Peyer's patch (tissue), 4 donors: Measurements from ENCODE around the gene SMC1B. TPM values are rescaled to one million over a fixed set of nuclear protein-coding genes. Genes with fewer than 3 reads are reported as not detected.
A peak's percentile ranks its signal among the peaks of the same experiment; 100 is the strongest.

Source experiments
- DNase-seq, 3 donors: peaks; one replicate each; pipeline ENCODE4 v3.0.0-alpha.2; 2017 to 2019
- H3K27ac ChIP-seq, 4 donors: fragments of 200-600 bp; sonication (generic); one replicate each; pipeline ENCODE4 v1.5.1; 2016 to 2019
- H3K27me3 ChIP-seq, 2 donors: fragments of 200-600 bp; sonication (generic); one replicate each; pipeline ENCODE4 v1.5.1; 2019
- H3K36me3 ChIP-seq, 3 donors: fragments of 200-600 bp; sonication (generic); one replicate each; pipeline ENCODE4 v1.5.1; 2016 to 2019
- H3K4me1 ChIP-seq, 4 donors: fragments of 200-600 bp; sonication (generic); one replicate each; pipeline ENCODE4 v1.5.1; 2016 to 2019
- H3K4me3 ChIP-seq, 4 donors: fragments of 200-600 bp; sonication (generic); 1 replicate in 3 of 4; 2 replicates in 1 of 4; pipeline ENCODE4 v1.5.1; 2016 to 2019; ENCODE audit warnings: mild to moderate bottlenecking in 1 of 4
- H3K9me3 ChIP-seq, 4 donors: fragments of 200-600 bp; sonication (generic); one replicate each; pipeline ENCODE4 v1.5.1; 2016 to 2019; ENCODE audit warnings: mild to moderate bottlenecking in 1 of 4
- CTCF ChIP-seq, 6 experiments: fragments of 450-650 bp in 4 of 6; fragments of 200-600 bp in 2 of 6; sonication (generic) in 1 of 6; IDR thresholded peaks; one replicate each; pipeline ENCODE4 v1.5.1; 2017 to 2019; ENCODE audit warnings: antibody characterized with exemption in 6 of 6, mild to moderate bottlenecking in 3 of 6, moderate library complexity in 1 of 6
- POLR2A ChIP-seq, 2 donors: fragments of 450-650 bp; IDR thresholded peaks; one replicate each; pipeline ENCODE4 v1.5.1; 2017; ENCODE audit warnings: antibody characterized with exemption in 2 of 2, mild to moderate bottlenecking in 2 of 2, moderate library complexity in 2 of 2
- total RNA-seq, 4 donors: library from RNA; depleted of rRNA; stranded (reverse); fragments of >200 nt; gene quantifications; one replicate each; pipeline ENCODE4 v1.1.0, GENCODE V29; 2016

SMC1B gene
- total RNA-seq, 4 donors from 2014 or later = not detected

- Histone ChIP-seq H3K36me3 (no peaks in the 10 kb centered on the region), H3K4me3 (no peak overlapping the region), H3K4me1 (no peaks in the 10 kb centered on the region), H3K9me3 (no peaks in the 10 kb centered on the region), H3K27ac (no peak overlapping the region), H3K27me3 (no peaks in the 10 kb centered on the region)
- TF ChIP-seq CTCF (IDR thresholded peaks at IDR 0.05) = no peak
- DNase-seq = peak in 1 of 3 donors; percentile 9
These were observed 9.0 kb upstream of the SMC1B start for GRCh38 chr22:45422237-45422983.

- no peaks in the 10 kb centered on the region for H3K4me1 ChIP-seq
- no peaks in the 10 kb centered on the region for H3K36me3 ChIP-seq
- H3K4me3 ChIP-seq = no peak overlapping the region
- no peak for DNase-seq
- H3K27me3 ChIP-seq = no peaks in the 10 kb centered on the region
- H3K27ac ChIP-seq = no peak overlapping the region
- TF ChIP-seq POLR2A (IDR thresholded peaks at IDR 0.05) = no peak
- TF ChIP-seq CTCF (IDR thresholded peaks at IDR 0.05) = no peak
- H3K9me3 ChIP-seq = no peaks in the 10 kb centered on the region
These were observed 8.1 kb upstream of the SMC1B start for GRCh38 chr22:45421349-45422055.

GRCh38 chr22:45420539-45420938, 7.1 kb upstream of the SMC1B start:
- Histone ChIP-seq H3K36me3 (no peaks in the 10 kb centered on the region), H3K4me1 (no peaks in the 10 kb centered on the region), H3K9me3 (no peaks in the 10 kb centered on the region), H3K27ac (no peak overlapping the region), H3K4me3 (no peak overlapping the region), H3K27me3 (no peaks in the 10 kb centered on the region)
- no peak for DNase-seq
- TF ChIP-seq CTCF (IDR thresholded peaks at IDR 0.05) (no peak), POLR2A (IDR thresholded peaks at IDR 0.05) (no peak)

DNA sequence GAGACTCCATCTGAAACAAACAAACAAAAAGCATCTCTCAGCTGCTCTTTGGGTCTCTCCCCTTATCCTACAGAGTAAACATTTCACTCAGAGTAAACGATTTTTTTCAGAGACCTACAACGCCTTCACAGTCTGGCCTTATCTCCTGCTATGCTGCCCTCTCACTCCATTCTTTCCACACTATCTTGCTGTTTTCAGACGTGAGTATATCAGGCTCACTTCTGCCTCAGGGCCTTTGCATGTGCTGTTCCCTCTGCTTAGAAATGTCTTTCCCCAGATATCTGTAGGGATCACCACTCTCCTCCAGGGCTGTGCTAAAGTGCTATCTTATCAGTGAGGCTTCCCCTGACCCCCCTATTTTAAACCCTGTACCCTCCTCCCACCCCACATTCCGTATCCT, 6.6 kb upstream of the SMC1B start:
- Histone ChIP-seq H3K9me3 (no peaks in the 10 kb centered on the region), H3K4me3 (no peak overlapping the region), H3K4me1 (no peaks in the 10 kb centered on the region), H3K27me3 (no peaks in the 10 kb centered on the region), H3K27ac (no peak overlapping the region), H3K36me3 (no peaks in the 10 kb centered on the region)
- TF ChIP-seq CTCF (IDR thresholded peaks at IDR 0.05) = no peak
- TF ChIP-seq POLR2A (IDR thresholded peaks at IDR 0.05) = no peak
- DNase-seq = no peak

GRCh38 chr22:45418770-45419138, 5.4 kb upstream of the SMC1B start:
- DNase-seq = no peak
- TF ChIP-seq POLR2A (IDR thresholded peaks at IDR 0.05) (no peak), CTCF (IDR thresholded peaks at IDR 0.05) (no peak)
- no peaks in the 10 kb centered on the region for H3K27me3 ChIP-seq
- H3K9me3 ChIP-seq = no peaks in the 10 kb centered on the region
- no peaks in the 10 kb centered on the region for H3K36me3 ChIP-seq
- no peak overlapping the region for H3K4me3 ChIP-seq
- H3K27ac ChIP-seq = no peak overlapping the region
- H3K4me1 ChIP-seq = peaks cover 0 to 7% (median 1%) of the 10 kb centered on the region in 4 donors
